Smooth muscle cell (in vitro differentiated cells): Measurements from ENCODE around the gene IFNGR1. TPM values are rescaled to one million over a fixed set of nuclear protein-coding genes. Genes with fewer than 3 reads are reported as not detected.
"Not testable (repeated sequence)": the region's sequence is repeated elsewhere in the genome, so short reads cannot be mapped to it uniquely, and the experiment has no call there.

ENCODE experiments used
- DNase-seq: peaks from one replicate; lab custom pipeline; 2025; ENCODE audit not compliant: unreplicated experiment; lab: John Stamatoyannopoulos, UW
- H2AFZ ChIP-seq: fragments of 200-600 bp; sonication (generic); 2 replicates; pipeline ENCODE4 v1.6.0; 2016; ENCODE audit warnings: antibody characterized with exemption, low read depth, mild to moderate bottlenecking
- H3F3A ChIP-seq: fragments of 200-600 bp; sonication (generic); 2 replicates; pipeline ENCODE4 v1.6.0; 2017; ENCODE audit warnings: antibody characterized with exemption, low read depth
- H3K27ac ChIP-seq: fragments of 200-600 bp; sonication (generic); 2 replicates; pipeline ENCODE4 v1.5.1; 2016; ENCODE audit warnings: low read depth, mild to moderate bottlenecking
- H3K27me3 ChIP-seq: fragments of 200-600 bp; sonication (generic); 2 replicates; pipeline ENCODE4 v1.6.1; 2016; ENCODE audit warnings: low read depth, mild to moderate bottlenecking
- H3K36me3 ChIP-seq: fragments of 200-600 bp; sonication (generic); 2 replicates; pipeline ENCODE4 v1.5.1; 2016; ENCODE audit warnings: low read depth
- H3K4me1 ChIP-seq: fragments of 200-600 bp; sonication (generic); 2 replicates; pipeline ENCODE4 v1.5.1; 2016; ENCODE audit warnings: low read depth
- H3K4me2 ChIP-seq: fragments of 200-600 bp; sonication (generic); 2 replicates; pipeline ENCODE4 v1.6.0; 2016; ENCODE audit warnings: mild to moderate bottlenecking
- H3K4me3 ChIP-seq: fragments of 200-600 bp; sonication (generic); 2 replicates; pipeline ENCODE4 v1.5.1; 2016; ENCODE audit warnings: mild to moderate bottlenecking
- H3K79me2 ChIP-seq: fragments of 200-600 bp; sonication (generic); 2 replicates; pipeline ENCODE4 v1.6.0; 2016; ENCODE audit warnings: low read depth, mild to moderate bottlenecking
- H3K9ac ChIP-seq: fragments of 200-600 bp; sonication (generic); 2 replicates; pipeline ENCODE4 v1.6.0; 2016; ENCODE audit warnings: low read depth
- H3K9me3 ChIP-seq: fragments of 200-600 bp; sonication (generic); replicated peaks from 2 replicates; pipeline ENCODE4 v1.5.1; 2016; ENCODE audit warnings: low read depth
- H4K20me1 ChIP-seq: fragments of 200-600 bp; sonication (generic); 2 replicates; pipeline ENCODE4 v1.6.0; 2016; ENCODE audit warnings: low read depth
- WGBS: methylation state at CpG from one replicate; pipeline ENCODE4 v1.1.7; 2016; ENCODE audit warnings: low lambda C conversion rate; 5-methylcytosine and 5-hydroxymethylcytosine counted together
- polyA plus RNA-seq: library from polyadenylated mRNA; unstranded; fragments of >200 nt; fragmentation: Nextera tagmentation; extraction: Ambion mirVana; gene quantifications from 2 replicates; pipeline ENCODE4 v1.2.1, GENCODE V29; 2016
- total RNA-seq: library from RNA; depleted of rRNA; stranded (reverse); fragments of >200 nt; gene quantifications from 2 replicates; pipeline ENCODE4 v1.2.3, GENCODE V29; 2014
- TF ChIP-seq, protein P1 (sequence below): fragments of 200-600 bp; sonication (generic); IDR thresholded peaks from 2 replicates; pipeline ENCODE4 v1.5.1; 2017; ENCODE audit warnings: borderline replicate concordance, mild to moderate bottlenecking, antibody characterized with exemption; ENCODE audit not compliant: insufficient read depth, poor library complexity, severe bottlenecking

Gene IFNGR1
- total and polyA plus RNA-seq, 2 experiments from 2014 or later, result 61.1 to 83.7 TPM

DNA sequence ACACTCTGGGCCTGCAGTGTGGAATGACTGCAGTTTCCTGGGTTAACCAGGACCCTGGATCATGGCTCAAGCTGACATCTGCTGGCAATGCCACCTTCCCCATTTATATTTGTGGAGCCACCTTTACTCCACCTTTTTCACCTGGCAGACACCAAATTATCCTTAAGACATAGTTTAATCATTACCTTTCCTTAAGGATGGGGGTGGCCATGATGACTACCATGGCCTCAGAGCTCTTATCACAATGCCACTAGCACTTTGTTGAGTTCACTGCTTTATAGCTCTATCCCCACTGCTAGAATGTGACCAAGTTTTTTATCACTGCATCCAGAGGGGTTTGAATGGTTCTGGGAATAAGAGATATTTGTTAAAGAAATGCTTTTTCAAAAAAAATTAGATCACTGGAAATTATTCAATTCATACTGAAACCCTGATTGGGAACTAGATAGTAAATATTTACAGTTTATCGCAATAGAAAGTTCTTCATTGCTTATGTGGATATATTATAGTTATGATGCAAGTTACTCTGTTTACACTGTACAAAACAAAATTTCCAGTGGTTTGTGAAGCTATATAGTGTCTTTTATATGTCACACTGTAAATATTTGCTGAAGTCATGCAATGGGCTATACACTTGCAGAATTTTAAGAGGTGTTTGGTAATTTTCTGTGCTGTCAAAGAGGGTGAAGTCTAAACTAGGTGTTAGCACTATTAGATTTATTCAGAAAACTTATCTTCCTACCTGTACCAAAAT is 37.3 kb upstream of the IFNGR1 start:
- Histone ChIP-seq H3K9me3 (no peaks in the 10 kb centered on the region), H3K9ac (no peak overlapping the region), H3K4me1 (no peaks in the 10 kb centered on the region), H3K4me3 (no peak overlapping the region), H3K79me2 (no peaks in the 10 kb centered on the region), H3K4me2 (no peak overlapping the region), H3K27me3 (no peaks in the 10 kb centered on the region), H3K27ac (no peak overlapping the region), H3K36me3 (no peaks in the 10 kb centered on the region), H4K20me1 (no peaks in the 10 kb centered on the region), H3F3A (no peaks in the 10 kb centered on the region), H2AFZ (no peak overlapping the region)
- TF ChIP-seq, protein P1, sequence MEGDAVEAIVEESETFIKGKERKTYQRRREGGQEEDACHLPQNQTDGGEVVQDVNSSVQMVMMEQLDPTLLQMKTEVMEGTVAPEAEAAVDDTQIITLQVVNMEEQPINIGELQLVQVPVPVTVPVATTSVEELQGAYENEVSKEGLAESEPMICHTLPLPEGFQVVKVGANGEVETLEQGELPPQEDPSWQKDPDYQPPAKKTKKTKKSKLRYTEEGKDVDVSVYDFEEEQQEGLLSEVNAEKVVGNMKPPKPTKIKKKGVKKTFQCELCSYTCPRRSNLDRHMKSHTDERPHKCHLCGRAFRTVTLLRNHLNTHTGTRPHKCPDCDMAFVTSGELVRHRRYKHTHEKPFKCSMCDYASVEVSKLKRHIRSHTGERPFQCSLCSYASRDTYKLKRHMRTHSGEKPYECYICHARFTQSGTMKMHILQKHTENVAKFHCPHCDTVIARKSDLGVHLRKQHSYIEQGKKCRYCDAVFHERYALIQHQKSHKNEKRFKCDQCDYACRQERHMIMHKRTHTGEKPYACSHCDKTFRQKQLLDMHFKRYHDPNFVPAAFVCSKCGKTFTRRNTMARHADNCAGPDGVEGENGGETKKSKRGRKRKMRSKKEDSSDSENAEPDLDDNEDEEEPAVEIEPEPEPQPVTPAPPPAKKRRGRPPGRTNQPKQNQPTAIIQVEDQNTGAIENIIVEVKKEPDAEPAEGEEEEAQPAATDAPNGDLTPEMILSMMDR, result no peak
- WGBS, result 94% methylated on average over 1 of the region's 1 CpG
- DNase-seq, result no peak

DNA sequence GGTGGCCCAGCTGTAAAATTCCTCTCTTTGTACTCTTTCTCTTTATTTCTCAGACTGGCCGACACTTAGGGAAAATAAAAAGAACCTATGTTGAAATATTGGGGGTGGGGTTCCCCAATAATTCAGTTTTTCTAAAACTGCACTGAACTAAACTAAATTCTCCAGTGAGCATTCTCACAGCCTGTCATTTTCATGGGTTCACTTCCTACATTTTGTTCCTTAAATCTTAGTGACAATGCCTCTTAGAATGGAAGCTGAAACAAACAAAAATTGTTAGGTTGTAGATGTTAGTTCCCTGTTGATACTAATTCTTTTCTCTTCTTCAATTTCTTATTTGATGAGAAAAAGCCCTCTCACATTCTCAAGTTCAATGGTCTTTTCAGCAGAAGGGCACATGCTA is 35.8 kb upstream of the IFNGR1 start:
- no peaks in the 10 kb centered on the region for H4K20me1 ChIP-seq
- H3K9me3 ChIP-seq, result no peaks in the 10 kb centered on the region
- no peak overlapping the region for H3K4me2 ChIP-seq
- no peak overlapping the region for H3K27ac ChIP-seq
- H3K27me3 ChIP-seq, result no peaks in the 10 kb centered on the region
- DNase-seq, result no peak
- H3K9ac ChIP-seq, result no peak overlapping the region
- H3K4me3 ChIP-seq, result no peak overlapping the region
- WGBS, result no CpG with 5 or more reads among the region's 1 CpG
- TF ChIP-seq, protein P1, result no peak
- H2AFZ ChIP-seq, result no peak overlapping the region
- H3K4me1 ChIP-seq, result no peaks in the 10 kb centered on the region
- no peaks in the 10 kb centered on the region for H3K79me2 ChIP-seq
- no peaks in the 10 kb centered on the region for H3F3A ChIP-seq
- H3K36me3 ChIP-seq, result no peaks in the 10 kb centered on the region

DNA sequence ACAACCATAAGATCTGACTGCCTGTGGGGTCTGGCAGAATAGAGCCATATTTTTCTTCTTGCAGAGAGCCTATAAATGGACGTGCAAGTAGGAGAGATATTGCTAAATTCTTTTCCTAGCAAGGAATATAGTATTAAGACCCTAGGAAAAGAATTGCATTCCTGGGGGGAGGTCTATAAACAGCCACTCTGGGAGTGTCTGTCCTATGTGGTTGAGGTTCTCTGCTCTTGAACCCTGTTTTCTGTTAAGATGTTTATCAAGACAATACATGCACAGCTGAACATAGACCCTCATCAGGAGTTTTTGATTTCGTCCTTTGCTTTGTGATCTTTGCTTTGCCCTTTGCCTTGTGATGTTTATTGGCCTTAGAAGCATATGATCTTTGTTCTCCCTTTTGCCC is 35.2 kb upstream of the IFNGR1 start:
- not testable (repeated sequence) for H3K79me2 ChIP-seq, H3K4me1 ChIP-seq, H3K4me3 ChIP-seq, H2AFZ ChIP-seq, H3K9ac ChIP-seq, H3K9me3 ChIP-seq, DNase-seq, H3K36me3 ChIP-seq, H3K27ac ChIP-seq, H3F3A ChIP-seq, H4K20me1 ChIP-seq, H3K4me2 ChIP-seq, H3K27me3 ChIP-seq
- 87% methylated on average over 2 of the region's 2 CpGs for WGBS

DNA sequence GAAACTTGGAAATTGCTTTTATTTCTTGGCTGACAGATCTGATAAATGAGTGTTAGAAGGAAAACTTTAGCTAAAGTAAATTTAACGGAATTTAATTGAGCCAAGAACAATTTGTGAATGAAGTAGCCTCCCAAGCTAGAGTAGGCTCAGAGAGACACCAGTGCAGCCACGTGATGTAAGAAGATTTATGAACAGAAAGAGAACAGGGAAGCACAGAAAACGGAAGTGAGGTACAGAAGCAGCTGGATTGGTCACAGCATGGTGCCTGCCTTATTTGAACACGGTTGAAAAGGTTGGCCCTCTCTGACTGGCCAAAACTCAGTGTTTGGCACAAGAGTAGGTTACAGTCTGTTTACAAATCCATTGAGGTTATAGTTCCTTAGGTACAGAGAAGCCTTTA is 29.5 kb upstream of the IFNGR1 start:
- Histone ChIP-seq H3K27ac (no peak overlapping the region), H3K9ac (no peak overlapping the region), H3K27me3 (no peaks in the 10 kb centered on the region), H3K9me3 (no peaks in the 10 kb centered on the region), H3K36me3 (no peaks in the 10 kb centered on the region), H3K4me3 (no peak overlapping the region), H3F3A (no peaks in the 10 kb centered on the region), H2AFZ (no peak overlapping the region), H3K4me2 (no peak overlapping the region), H3K79me2 (no peaks in the 10 kb centered on the region), H4K20me1 (no peaks in the 10 kb centered on the region), H3K4me1 (no peaks in the 10 kb centered on the region)
- no peak for DNase-seq
- TF ChIP-seq, protein P1, result no peak
- WGBS, result 91% methylated on average over 4 of the region's 4 CpGs
